AG09319 (cell line): ENCODE data around the gene C10orf67.
"Not testable (repeated sequence)": the region's sequence is repeated elsewhere in the genome, so short reads cannot be mapped to it uniquely, and the experiment has no call there.

Source experiments
- DNase-seq: peaks from one replicate; pipeline ENCODE4 v3.0.0-alpha.2; 2010; ENCODE audit warnings: low read depth; ENCODE audit errors: extremely low read depth
- TF ChIP-seq, protein P1 (sequence below): IDR thresholded peaks from 2 replicates; pipeline ENCODE4 v1.5.1; 2011; ENCODE audit warnings: low read depth, mild to moderate bottlenecking, inconsistent platforms, low read length, moderate library complexity

Gene C10orf67

DNA sequence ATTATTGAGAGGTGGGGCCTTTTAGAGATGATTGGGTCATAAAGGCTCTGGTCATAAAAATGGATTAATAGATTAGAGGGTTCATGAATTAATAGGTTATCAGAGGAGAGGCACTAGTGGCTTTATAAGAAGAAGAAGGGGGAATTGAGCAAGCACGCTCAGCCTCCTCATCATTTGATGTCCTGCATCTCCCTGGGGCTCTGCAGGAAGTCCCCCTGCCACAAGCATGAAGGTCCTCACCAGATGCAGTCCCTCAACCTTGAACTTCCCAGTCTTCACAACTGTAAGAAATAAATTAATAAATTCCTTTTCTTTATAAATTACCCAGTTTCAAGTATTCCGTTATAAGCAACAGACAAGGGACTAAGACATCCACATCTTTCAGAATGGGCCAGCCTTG, 17.1 kb upstream of the C10orf67 start:
- no peak for DNase-seq
- TF ChIP-seq, protein P1, sequence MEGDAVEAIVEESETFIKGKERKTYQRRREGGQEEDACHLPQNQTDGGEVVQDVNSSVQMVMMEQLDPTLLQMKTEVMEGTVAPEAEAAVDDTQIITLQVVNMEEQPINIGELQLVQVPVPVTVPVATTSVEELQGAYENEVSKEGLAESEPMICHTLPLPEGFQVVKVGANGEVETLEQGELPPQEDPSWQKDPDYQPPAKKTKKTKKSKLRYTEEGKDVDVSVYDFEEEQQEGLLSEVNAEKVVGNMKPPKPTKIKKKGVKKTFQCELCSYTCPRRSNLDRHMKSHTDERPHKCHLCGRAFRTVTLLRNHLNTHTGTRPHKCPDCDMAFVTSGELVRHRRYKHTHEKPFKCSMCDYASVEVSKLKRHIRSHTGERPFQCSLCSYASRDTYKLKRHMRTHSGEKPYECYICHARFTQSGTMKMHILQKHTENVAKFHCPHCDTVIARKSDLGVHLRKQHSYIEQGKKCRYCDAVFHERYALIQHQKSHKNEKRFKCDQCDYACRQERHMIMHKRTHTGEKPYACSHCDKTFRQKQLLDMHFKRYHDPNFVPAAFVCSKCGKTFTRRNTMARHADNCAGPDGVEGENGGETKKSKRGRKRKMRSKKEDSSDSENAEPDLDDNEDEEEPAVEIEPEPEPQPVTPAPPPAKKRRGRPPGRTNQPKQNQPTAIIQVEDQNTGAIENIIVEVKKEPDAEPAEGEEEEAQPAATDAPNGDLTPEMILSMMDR: no peak

DNA sequence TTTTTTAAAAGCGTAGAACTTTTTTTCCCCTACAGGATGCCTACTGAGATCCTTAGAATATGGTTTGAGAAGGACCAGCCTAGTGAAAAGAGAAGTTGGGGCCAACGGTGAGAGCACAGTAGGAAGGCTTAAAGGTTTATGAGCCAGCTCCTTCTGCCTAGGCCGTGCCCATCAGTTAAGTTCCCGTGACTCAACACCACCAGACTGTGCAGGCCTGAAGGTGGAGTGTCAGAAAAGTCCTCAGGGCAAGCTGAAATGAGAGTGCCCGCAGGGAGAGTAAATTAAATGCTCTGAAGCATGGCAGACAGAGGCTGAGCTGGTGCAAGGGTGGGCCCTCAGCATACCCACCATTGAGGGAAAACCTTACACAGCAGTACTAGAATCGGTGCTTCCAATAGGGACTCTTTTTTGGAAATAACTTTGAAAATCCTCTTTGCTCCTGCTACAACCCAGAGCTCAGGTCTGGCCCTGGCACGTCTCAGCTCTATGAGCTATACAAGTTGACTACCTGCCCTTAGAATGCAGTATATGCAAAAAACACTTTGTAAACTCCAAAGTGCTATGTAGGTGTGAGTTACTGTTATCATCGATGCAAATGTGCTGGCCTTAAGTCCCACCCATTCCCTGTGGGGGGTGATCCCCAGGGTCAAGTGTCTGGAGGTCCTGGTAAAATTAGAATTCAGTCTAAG, 15.2 kb upstream of the C10orf67 start:
- DNase-seq: no peak
- TF ChIP-seq, protein P1: no peak

DNA sequence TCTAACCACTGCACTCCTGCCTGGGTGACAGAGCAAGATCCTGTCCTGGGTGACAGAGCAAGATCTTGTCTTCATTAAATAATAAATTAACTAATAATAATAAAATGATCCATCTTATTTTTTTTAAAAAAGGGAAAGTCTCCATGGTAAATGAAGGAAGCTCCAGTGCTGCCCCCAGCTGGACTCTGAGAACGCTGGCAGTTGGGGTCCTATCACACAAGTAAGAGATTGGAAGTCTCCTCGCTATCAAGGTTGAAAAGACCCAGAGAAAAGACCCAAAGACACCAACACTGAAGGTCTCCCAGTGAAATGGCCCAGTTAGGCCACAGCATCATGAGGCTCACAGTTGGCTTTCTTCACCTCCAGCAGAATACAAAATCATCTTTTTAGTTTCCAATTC, 13.8 kb upstream of the C10orf67 start:
- DNase-seq: no peak

DNA sequence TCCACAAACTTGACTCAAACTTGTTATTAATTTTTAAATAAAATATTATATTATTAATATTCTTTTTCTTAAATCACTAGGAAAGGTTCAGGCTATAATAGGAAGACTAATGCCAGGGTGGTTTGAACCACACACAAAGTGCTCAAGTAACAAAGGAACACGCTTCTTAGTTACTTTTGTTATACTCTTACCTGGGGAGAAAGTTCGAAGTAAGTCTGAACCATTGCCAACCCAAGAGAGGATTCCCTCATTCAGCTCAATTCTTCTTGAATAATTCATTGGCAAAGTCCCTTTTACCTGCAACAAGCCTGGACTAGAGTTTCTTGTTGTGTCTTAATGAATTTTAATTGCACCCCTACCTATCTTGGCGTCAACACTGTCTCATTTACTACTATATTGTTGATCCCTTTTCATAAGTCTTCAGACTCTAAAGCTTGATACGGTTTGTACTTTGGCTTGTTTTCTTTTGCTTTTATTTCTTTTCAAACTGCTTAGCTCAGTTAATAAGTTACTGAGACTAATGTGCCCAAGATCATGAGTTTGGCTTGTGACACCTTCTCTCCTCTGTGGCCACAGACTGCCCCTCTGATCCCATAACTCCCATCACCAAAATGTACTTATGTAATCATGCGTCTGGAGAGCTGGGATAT, 10.2 kb upstream of the C10orf67 start:
- DNase-seq: no peak
- TF ChIP-seq, protein P1: no peak

More for the DNA sequence above, 13.8 kb upstream of the C10orf67 start:
- TF ChIP-seq, protein P1: peak; percentile 16

DNA sequence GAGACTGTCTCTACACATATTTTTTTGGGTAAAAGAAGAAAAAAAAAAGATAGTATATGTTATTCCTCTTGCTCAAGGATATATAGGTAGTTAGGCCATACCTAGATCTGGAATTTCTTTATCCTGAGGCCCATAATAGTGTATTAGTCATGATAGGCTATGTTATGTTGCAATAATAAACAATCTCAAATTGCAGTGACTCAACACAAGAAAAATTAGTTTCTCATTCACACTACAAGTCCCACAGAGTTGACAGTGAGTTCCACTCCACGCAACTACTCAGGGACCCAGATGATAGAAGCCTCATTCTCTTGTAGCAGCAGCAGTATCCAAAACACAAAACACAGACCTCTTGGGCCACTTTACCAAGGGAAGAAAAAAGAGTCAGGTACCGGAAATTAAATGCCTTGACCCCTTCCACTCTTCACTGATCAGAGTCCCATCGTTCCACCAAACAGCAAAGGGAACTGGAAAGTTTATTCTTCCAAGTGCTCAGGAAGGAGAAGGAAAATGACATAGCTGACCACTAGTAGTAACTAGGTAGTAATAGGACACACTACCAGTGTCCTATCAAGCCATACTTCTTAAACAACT, 7.4 kb upstream of the C10orf67 start:
- TF ChIP-seq, protein P1: no peak
- DNase-seq: peak; percentile 32

DNA sequence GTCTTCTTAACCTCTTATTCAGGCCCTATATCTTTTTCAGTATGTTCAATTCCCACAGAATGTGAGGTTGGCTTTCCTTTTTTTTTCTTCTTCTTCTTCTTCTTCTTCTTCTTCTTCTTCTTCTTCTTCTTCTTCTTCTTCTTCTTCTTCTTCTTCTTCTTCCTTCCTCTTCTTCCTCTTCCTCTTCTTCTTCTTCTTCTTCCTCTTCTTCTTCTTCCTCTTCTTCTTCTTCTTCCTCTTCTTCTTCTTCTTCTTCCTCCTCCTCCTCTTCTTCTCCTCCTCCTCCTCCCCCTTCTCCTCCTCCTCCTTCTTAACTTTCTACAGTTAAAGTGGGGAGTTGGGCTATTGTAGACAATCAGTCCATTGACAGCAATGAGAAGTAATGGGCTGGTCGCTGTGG, 6.1 kb upstream of the C10orf67 start:
- not testable (repeated sequence) for DNase-seq

DNA sequence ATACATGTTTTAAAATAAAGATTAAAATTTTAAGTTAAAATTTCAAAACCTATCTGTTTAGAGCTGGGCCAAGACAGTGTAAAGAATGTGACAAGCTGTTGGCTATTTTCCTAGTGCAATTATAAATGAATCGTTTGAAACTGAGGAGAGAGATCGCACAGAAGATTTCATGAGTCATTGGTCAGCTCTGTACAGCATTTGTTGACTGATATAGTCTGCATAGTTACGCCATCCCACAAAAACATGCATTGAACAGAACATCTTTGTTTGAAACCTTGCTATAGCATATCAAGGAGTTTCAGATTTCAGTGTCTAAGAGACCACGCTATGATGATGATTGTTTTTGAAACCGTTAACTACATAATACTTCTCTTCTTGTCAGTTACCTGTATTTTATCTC, 1.3 kb upstream of the C10orf67 start:
- no peak for DNase-seq
- TF ChIP-seq, protein P1: no peak
